GM19328 (cell line): ENCODE data around the gene KRTAP5-4.

Experiments used
- ATAC-seq: cut with Tn5 transposase; IDR thresholded peaks from one replicate; pipeline ENCODE4 v1.9.1; 2021; ENCODE audit warnings: mild to moderate bottlenecking, moderate library complexity; ENCODE audit not compliant: unreplicated experiment

The KRTAP5-4 gene

GRCh38 chr11:1574238-1574932, 47.6 kb downstream of the KRTAP5-4 start:
- ATAC-seq: no peak

- ATAC-seq: no peak
Observed at GRCh38 chr11:1573903-1574237, 48.1 kb downstream of the KRTAP5-4 start.

- no peak for ATAC-seq
Observed at GRCh38 chr11:1573077-1573902, 48.6 kb downstream of the KRTAP5-4 start.

- no peak for ATAC-seq
Observed at GRCh38 chr11:1572197-1573076, 49.5 kb downstream of the KRTAP5-4 start, which contains the start of gene DUSP8. TSS of gene DUSP8 (minus strand) at chr11:1572271. CDS start at chr11:1565826, 6,445 bp downstream.

- no peak for ATAC-seq
Observed at GRCh38 chr11:1571760-1572196, 50.2 kb downstream of the KRTAP5-4 start.
